ENCODE data around the gene DGAT2.

DGAT2 gene

GRCh38 chr11:75815345-75816168 lies 47.0 kb downstream of the DGAT2 start:
- peak in 2 of 10 donors; percentile 81 to 86 for DNase-seq
- intact Hi-C loops (cut with DNase I): loop anchor here (5.0 kb wide), 1 partner anchor 52 kb away; no protein-coding TSS in a partner anchor

- intact Hi-C loops (cut with DNase I): loop anchor here (5.0 kb wide), 1 partner anchor 51 kb away; no protein-coding TSS in a partner anchor
- no peak for DNase-seq
These were observed 48.1 kb downstream of the DGAT2 start for GRCh38 chr11:75816561-75817239.

GRCh38 chr11:75820645-75821044 lies 52.1 kb downstream of the DGAT2 start:
- intact Hi-C loops (cut with DNase I): loop anchor here (5.0 kb wide), 1 partner anchor 137 kb away; no protein-coding TSS in a partner anchor
- no peak for DNase-seq

- intact Hi-C loops (cut with DNase I): loop anchor here (5.0 kb wide), 1 partner anchor 136 kb away; no protein-coding TSS in a partner anchor
These were observed 52.6 kb downstream of the DGAT2 start for GRCh38 chr11:75821202-75821601.

GRCh38 chr11:75822541-75822940 lies 54.0 kb downstream of the DGAT2 start:
- no peak for DNase-seq
- intact Hi-C loops (cut with DNase I): loop anchor here (5.0 kb wide), 1 partner anchor 135 kb away; no protein-coding TSS in a partner anchor

More at GRCh38 chr11:75821202-75821601, 52.6 kb downstream of the DGAT2 start:
- DNase-seq: no peak

- intact Hi-C loops (cut with DNase I): loop anchor here (5.0 kb wide), 1 partner anchor 134 kb away; no protein-coding TSS in a partner anchor
- no peak for DNase-seq
These were observed 54.8 kb downstream of the DGAT2 start for GRCh38 chr11:75823415-75823814.

GRCh38 chr11:75823946-75824345 lies 55.4 kb downstream of the DGAT2 start:
- intact Hi-C loops (cut with DNase I): loop anchor here (5.0 kb wide), 1 partner anchor 133 kb away; no protein-coding TSS in a partner anchor

GRCh38 chr11:75826461-75827230 lies 58.1 kb downstream of the DGAT2 start:
- no peak for DNase-seq
- intact Hi-C loops (cut with DNase I): no loop called here

More at GRCh38 chr11:75823946-75824345, 55.4 kb downstream of the DGAT2 start:
- DNase-seq: no peak

- intact Hi-C loops (cut with DNase I): no loop called here
- DNase-seq: no peak
These were observed 59.0 kb downstream of the DGAT2 start for GRCh38 chr11:75827562-75827961.

GRCh38 chr11:75831915-75832502 lies 63.4 kb downstream of the DGAT2 start:
- DNase-seq: no peak
- intact Hi-C loops (cut with DNase I): no loop called here

GRCh38 chr11:75834728-75835127 lies 66.2 kb downstream of the DGAT2 start:
- intact Hi-C loops (cut with DNase I): no loop called here
- DNase-seq: no peak

- DNase-seq: no peak
- intact Hi-C loops (cut with DNase I): no loop called here
These were observed 67.8 kb downstream of the DGAT2 start for GRCh38 chr11:75836417-75836816.

- no peak for DNase-seq
- intact Hi-C loops (cut with DNase I): no loop called here
These were observed 71.3 kb downstream of the DGAT2 start for GRCh38 chr11:75839851-75840250.

- intact Hi-C loops (cut with DNase I): no loop called here
- no peak for DNase-seq
These were observed 71.9 kb downstream of the DGAT2 start for GRCh38 chr11:75840522-75840921.

GRCh38 chr11:75841739-75842138 lies 73.2 kb downstream of the DGAT2 start:
- intact Hi-C loops (cut with DNase I): no loop called here

GRCh38 chr11:75845324-75845723 lies 76.7 kb downstream of the DGAT2 start:
- no peak for DNase-seq
- intact Hi-C loops (cut with DNase I): no loop called here

More at GRCh38 chr11:75841739-75842138, 73.2 kb downstream of the DGAT2 start:
- no peak for DNase-seq

- intact Hi-C loops (cut with DNase I): no loop called here
These were observed 81.3 kb downstream of the DGAT2 start for GRCh38 chr11:75849894-75850293.

GRCh38 chr11:75850787-75851186 lies 82.2 kb downstream of the DGAT2 start:
- DNase-seq: no peak
- intact Hi-C loops (cut with DNase I): no loop called here

More at GRCh38 chr11:75849894-75850293, 81.3 kb downstream of the DGAT2 start:
- no peak for DNase-seq
